Tongue (tissue), 2 donors: Measurements from ENCODE around the gene RERG. TPM values are rescaled to one million over a fixed set of nuclear protein-coding genes. Genes with fewer than 3 reads are reported as not detected.
"Not testable (repeated sequence)": the region's sequence is repeated elsewhere in the genome, so short reads cannot be mapped to it uniquely, and the experiment has no call there.

Experiments used
- DNase-seq: peaks from one replicate; pipeline ENCODE4 v3.0.0-alpha.2; 2015
- total RNA-seq: library from RNA; depleted of rRNA; stranded (reverse); fragments of >200 nt; gene quantifications from one replicate; pipeline ENCODE4 v1.2.3, GENCODE V29; 2014

Gene RERG
- 18.9 TPM for total RNA-seq

GRCh38 chr12:15220915-15221885 is at the start of gene RERG:
RERG (minus strand) TSS chr12:15221417; CDS start chr12:15217489, 3,928 bp downstream.
- peak; percentile 91 for DNase-seq

GRCh38 chr12:15270591-15270990 is 49.4 kb upstream of the RERG start:
- no peak for DNase-seq

GRCh38 chr12:15268927-15269552 is 47.8 kb upstream of the RERG start:
- DNase-seq = peak; percentile 75

GRCh38 chr12:15268309-15268708 is 47.1 kb upstream of the RERG start:
- no peak for DNase-seq

- no peak for DNase-seq
These were observed 44.7 kb upstream of the RERG start for GRCh38 chr12:15265875-15266274.

GRCh38 chr12:15256761-15257160 is 35.5 kb upstream of the RERG start:
- DNase-seq = no peak

- DNase-seq = no peak
These were observed 32.8 kb upstream of the RERG start for GRCh38 chr12:15253990-15254389.

GRCh38 chr12:15244926-15245325 is 23.7 kb upstream of the RERG start:
- DNase-seq = no peak

- peak; percentile 32 for DNase-seq
These were observed 23.1 kb upstream of the RERG start for GRCh38 chr12:15244341-15244740.

GRCh38 chr12:15243102-15243501 is 21.9 kb upstream of the RERG start:
- DNase-seq = no peak

- no peak for DNase-seq
These were observed 19.7 kb upstream of the RERG start for GRCh38 chr12:15240898-15241297.

- DNase-seq = no peak
These were observed 13.3 kb upstream of the RERG start for GRCh38 chr12:15234508-15234907.

GRCh38 chr12:15234011-15234410 is 12.8 kb upstream of the RERG start:
- DNase-seq = no peak

GRCh38 chr12:15232959-15233358 is 11.7 kb upstream of the RERG start:
- no peak for DNase-seq

GRCh38 chr12:15231493-15231892 is 10.3 kb upstream of the RERG start:
- DNase-seq = no peak

- no peak for DNase-seq
These were observed 9.5 kb upstream of the RERG start for GRCh38 chr12:15230751-15231150.

- DNase-seq = no peak
These were observed 8.9 kb upstream of the RERG start for GRCh38 chr12:15230137-15230536.

GRCh38 chr12:15227004-15227679 is 5.9 kb upstream of the RERG start:
- no peak for DNase-seq

- not testable (repeated sequence) for DNase-seq
These were observed 4.6 kb upstream of the RERG start for GRCh38 chr12:15225863-15226218.

- no peak for DNase-seq
These were observed 4.1 kb upstream of the RERG start for GRCh38 chr12:15225136-15225862.

- no peak for DNase-seq
These were observed 1.0 kb upstream of the RERG start for GRCh38 chr12:15222219-15222618.

GRCh38 chr12:15220451-15220850 is 766 bp downstream of the RERG start:
- no peak for DNase-seq
